Motor neuron (in vitro differentiated cells): ENCODE results near the gene ANGPTL5. TPM values are rescaled to one million over a fixed set of nuclear protein-coding genes. Genes with fewer than 3 reads are reported as not detected.
"Not testable (repeated sequence)": the region's sequence is repeated elsewhere in the genome, so short reads cannot be mapped to it uniquely, and the experiment has no call there.

Experiments
- ATAC-seq, 8 experiments: fragments of 200-7000 bp; cut with Tn5 transposase; replicated peaks in 6 of 8; 2 replicates each; pipeline ENCODE4 v1.8.0; 2021; ENCODE audit warnings: mild to moderate bottlenecking in 8 of 8, moderate library complexity in 8 of 8
- H3K27ac ChIP-seq, 2 donors: fragments of 250-450 bp; sonication (Bioruptor Pico); 2 replicates each; pipeline ENCODE4 v1.9.0; 2021; ENCODE audit warnings: antibody characterized with exemption in 2 of 2, mild to moderate bottlenecking in 2 of 2, moderate library complexity in 1 of 2
- H3K4me1 ChIP-seq, 2 donors: fragments of 250-450 bp; sonication (Bioruptor Pico); replicated peaks in 1 of 2; 2 replicates each; pipeline ENCODE4 v1.6.1; 2021; ENCODE audit warnings: antibody characterized with exemption in 2 of 2, mild to moderate bottlenecking in 2 of 2, moderate library complexity in 1 of 2
- H3K4me3 ChIP-seq, 5 donors: fragments of 250-450 bp; sonication (Bioruptor Pico); 2 replicates each; pipeline ENCODE4 v1.9.0; 2021; ENCODE audit warnings: antibody characterized with exemption in 5 of 5, mild to moderate bottlenecking in 5 of 5, moderate library complexity in 4 of 5
- WGBS, 10 experiments: fragments of 450-650 bp; shearing (Covaris generic); methylation state at CpG; one replicate each; pipeline ENCODE4 v1.0.0; 2022; 5-methylcytosine and 5-hydroxymethylcytosine counted together
- in situ Hi-C, 9 experiments: fragments of 400-800 bp; cut with MboI; loops; one replicate each; pipeline ENCODE4 v1.15.0; 2021; ENCODE audit warnings: low sequenced_read_pairs in 9 of 9, low pct_unique_long_range_greater_than_20kb in 2 of 9; ENCODE audit not compliant: unreplicated experiment in 9 of 9
- total RNA-seq, 8 experiments: library from RNA; unstranded; fragments of 300-600 nt; gene quantifications; 2 replicates each; pipeline versions ENCODE4 v1.2.3 to v1.2.4, GENCODE V29; 2022

Gene ANGPTL5
- total RNA-seq, 8 experiments from 2014 or later = 0.10 to 1.7 TPM; not detected in 6

- in situ Hi-C loops = loop anchor here in 2 of 9 experiments (25.0 kb wide), 1 partner anchor 140 kb away; no protein-coding TSS in a partner anchor
- Histone ChIP-seq H3K4me1 (no peaks in the 10 kb centered on the region), H3K4me3 (no peak overlapping the region), H3K27ac (no peak overlapping the region)
- 27 to 100% (median 93%) methylated on average over 1 to 6 of the region's 6 CpGs for WGBS, 10 experiments
- ATAC-seq = peak in 3 of 8 experiments; percentile 91 to 95 (median 91)
These were observed 44.0 kb downstream of the ANGPTL5 start for GRCh38 chr11:101872171-101872882.

DNA sequence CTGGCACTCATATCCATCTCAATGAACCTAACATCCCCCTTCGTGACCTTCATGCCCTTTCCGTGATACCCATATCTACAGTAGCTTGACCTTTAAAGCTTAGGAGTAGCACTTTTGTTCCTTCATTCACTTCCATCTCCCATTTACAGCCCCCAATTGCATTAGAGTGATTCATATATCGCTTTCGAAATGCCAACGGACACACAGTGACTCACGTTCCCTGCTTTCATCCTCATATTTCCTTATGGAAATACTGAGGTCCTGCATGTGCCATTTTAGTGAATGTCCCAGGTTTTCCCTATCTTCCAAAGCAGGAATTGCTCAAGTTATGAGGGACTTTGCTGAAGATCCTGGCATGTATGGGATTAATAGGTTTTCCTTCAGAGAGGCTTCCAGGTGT, 45.8 kb downstream of the ANGPTL5 start:
- peak in 1 of 8 experiments; percentile 6 for ATAC-seq
- Histone ChIP-seq H3K4me1 (no peaks in the 10 kb centered on the region), H3K4me3 (no peak overlapping the region), H3K27ac (no peak overlapping the region)
- in situ Hi-C loops = loop anchor here in 2 of 9 experiments (25.0 kb wide), 1 partner anchor 142 kb away; no protein-coding TSS in a partner anchor
- 28 to 100% (median 88%) methylated on average over 1 to 6 of the region's 6 CpGs for WGBS, 10 experiments

GRCh38 chr11:101867951-101868350, 48.4 kb downstream of the ANGPTL5 start:
- 47 to 93% (median 63%) methylated on average over 1 to 2 of the region's 2 CpGs; no CpG with 5 or more reads in 3 of the 10 experiments for WGBS, 10 experiments
- no peak overlapping the region for H3K4me3 ChIP-seq
- H3K4me1 ChIP-seq = no peaks in the 10 kb centered on the region
- H3K27ac ChIP-seq = no peak overlapping the region
- no peak for ATAC-seq
- in situ Hi-C loops = loop anchor here in 4 of 9 experiments (10.0 to 25.0 kb wide), 2 partner anchors 137 to 144 kb away; no protein-coding TSS in a partner anchor

DNA sequence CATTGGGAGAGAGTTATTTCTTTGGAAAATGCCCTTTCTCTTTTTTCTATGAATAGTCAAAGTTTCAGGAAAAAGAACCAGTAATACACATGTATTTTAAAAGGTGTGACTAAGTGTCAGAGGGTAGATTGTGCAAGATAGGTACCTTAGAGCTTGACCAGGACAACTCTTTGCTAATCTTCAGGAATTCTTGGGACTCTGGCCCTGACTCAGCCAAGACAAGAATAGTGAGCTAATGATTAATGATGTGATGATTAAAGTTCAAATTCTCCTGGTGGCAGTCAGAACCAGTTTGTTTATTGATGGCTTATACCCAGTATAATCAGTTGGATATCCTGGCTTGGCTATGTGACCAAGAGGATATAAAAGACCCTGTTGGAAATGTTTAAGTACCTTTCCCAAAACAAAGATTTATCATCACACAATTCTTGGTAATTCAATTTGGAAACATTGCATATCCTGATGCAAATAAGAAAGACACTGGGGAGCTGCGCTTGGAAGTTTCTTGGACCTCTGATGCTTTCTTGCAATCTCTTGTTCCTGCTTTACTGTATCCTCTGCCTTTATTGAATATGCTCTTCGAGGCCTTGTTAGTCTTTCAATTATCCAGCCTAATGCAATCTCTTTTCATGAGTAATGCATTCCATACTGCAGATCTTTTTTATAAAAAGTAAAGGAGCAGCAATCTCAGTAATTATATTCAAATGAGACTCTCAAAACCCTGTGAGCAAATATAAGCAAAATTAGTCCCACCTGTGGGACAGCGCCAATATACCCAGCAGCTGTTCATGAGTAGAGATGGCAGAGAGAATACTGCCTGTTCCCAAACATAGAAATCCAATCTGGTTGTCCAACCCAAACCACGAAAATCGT, 49.5 kb downstream of the ANGPTL5 start:
- Histone ChIP-seq H3K4me3 (no peak overlapping the region), H3K27ac (no peak overlapping the region), H3K4me1 (peaks cover 0 to 3% of the 10 kb centered on the region in 2 donors)
- no peak for ATAC-seq
- in situ Hi-C loops = loop anchor here in 4 of 9 experiments (10.0 to 25.0 kb wide), 2 partner anchors 138 to 145 kb away; no protein-coding TSS in a partner anchor
- WGBS, 10 experiments = 37 to 96% (median 78%) methylated on average over 2 to 5 of the region's 5 CpGs; no CpG with 5 or more reads in 1 of the 10 experiments

DNA sequence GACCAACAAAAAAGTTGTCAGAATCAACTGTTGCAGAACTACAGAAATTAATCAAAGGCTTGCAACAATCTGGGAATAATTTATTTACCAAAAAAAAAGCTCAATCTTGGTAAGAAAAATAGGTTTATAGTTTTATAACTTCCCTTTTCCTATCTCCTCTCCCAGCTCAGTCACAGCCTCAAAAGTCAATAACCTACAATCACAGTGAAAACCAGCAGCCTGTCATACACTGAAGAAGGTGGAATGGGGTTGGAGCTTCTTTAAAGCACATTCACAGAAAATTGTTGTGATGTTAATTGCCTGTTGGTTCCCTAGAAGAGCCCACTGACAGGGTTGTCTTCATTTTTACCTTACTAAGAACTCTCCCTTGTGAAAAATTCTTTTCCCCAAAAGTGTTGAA, 52.2 kb downstream of the ANGPTL5 start:
- no peak overlapping the region for H3K27ac ChIP-seq
- no peak for ATAC-seq
- peaks cover 0 to 3% of the 10 kb centered on the region in 2 donors for H3K4me1 ChIP-seq
- H3K4me3 ChIP-seq = no peak overlapping the region
- in situ Hi-C loops = loop anchor here in 4 of 9 experiments (10.0 to 25.0 kb wide), 2 partner anchors 141 to 148 kb away; no protein-coding TSS in a partner anchor

- in situ Hi-C loops = loop anchor here in 4 of 9 experiments (10.0 to 25.0 kb wide), 2 partner anchors 141 to 149 kb away; no protein-coding TSS in a partner anchor
- no peak for ATAC-seq
These were observed 53.0 kb downstream of the ANGPTL5 start for GRCh38 chr11:101863361-101863760.

DNA sequence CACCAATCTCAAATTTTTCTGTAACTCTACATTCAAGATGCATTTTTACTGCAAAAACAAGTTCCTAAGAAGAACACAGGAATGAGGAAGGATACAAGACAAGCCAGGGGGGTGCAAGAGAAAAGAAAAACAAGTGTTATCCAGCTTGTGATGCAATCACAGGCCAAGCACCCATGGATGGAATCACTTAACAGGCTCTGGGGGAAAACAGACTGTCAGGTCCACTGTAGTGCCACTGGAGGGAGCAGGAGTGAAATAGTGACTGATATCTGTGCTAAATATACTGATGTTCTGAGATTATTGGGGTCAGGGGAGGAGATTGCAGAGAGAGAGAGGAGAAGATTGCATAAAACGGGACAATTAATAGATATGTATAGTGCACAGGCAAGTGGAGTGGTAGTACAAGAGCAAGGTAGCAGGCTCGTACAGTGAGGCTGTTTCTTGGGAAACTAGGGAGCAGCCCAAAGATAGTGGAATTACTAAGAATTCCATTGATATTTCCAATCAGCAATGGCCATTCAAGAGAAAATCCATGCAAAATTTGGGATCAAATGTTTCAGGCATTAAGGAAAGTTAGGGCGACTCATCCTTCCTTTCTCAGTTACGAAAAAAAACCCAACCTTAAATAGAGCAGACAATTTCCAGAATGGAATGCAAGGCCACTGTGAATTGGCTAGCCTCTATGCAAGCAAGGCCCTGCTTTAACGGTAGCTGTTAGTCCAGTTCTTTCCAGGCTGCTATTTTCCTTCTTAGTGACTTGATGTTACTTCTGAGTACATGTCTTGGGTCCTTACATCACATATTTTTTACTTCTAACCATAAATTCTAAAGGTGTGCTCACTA, 53.7 kb downstream of the ANGPTL5 start:
- WGBS, 10 experiments = 0 to 87% (median 46%) methylated on average over 1 to 5 of the region's 5 CpGs; no CpG with 5 or more reads in 4 of the 10 experiments
- in situ Hi-C loops = loop anchor here in 4 of 9 experiments (10.0 to 25.0 kb wide), 2 partner anchors 142 to 150 kb away; no protein-coding TSS in a partner anchor

More at GRCh38 chr11:101863361-101863760, 53.0 kb downstream of the ANGPTL5 start:
- Histone ChIP-seq H3K27ac (no peak overlapping the region), H3K4me3 (no peak overlapping the region), H3K4me1 (peaks cover 0 to 3% of the 10 kb centered on the region in 2 donors)

GRCh38 chr11:101860696-101861427, 55.5 kb downstream of the ANGPTL5 start:
- ATAC-seq = peak in 5 of 8 experiments; percentile 27 to 92 (median 75)
- no peak overlapping the region for H3K4me3 ChIP-seq
- WGBS, 10 experiments = 0 to 55% (median 42%) methylated on average over 3 to 9 of the region's 9 CpGs; no CpG with 5 or more reads in 1 of the 10 experiments
- H3K27ac ChIP-seq = no peak overlapping the region
- peaks cover 0 to 3% of the 10 kb centered on the region in 2 donors for H3K4me1 ChIP-seq
- in situ Hi-C loops = loop anchor here in 4 of 9 experiments (10.0 to 25.0 kb wide), 2 partner anchors 144 to 151 kb away; no protein-coding TSS in a partner anchor

More for the DNA sequence above, 53.7 kb downstream of the ANGPTL5 start:
- Histone ChIP-seq H3K4me1 (peaks cover 0 to 3% of the 10 kb centered on the region in 2 donors), H3K27ac (no peak overlapping the region), H3K4me3 (no peak overlapping the region)
- peak in 5 of 8 experiments; percentile 55 to 90 (median 85) for ATAC-seq

GRCh38 chr11:101852260-101852659, 64.1 kb downstream of the ANGPTL5 start:
- in situ Hi-C loops = loop anchor here in 2 of 9 experiments (25.0 kb wide), 1 partner anchor 160 kb away; no protein-coding TSS in a partner anchor
- H3K27ac ChIP-seq, ATAC-seq, H3K4me1 ChIP-seq, H3K4me3 ChIP-seq: not testable (repeated sequence)
- whole genome bisulfite sequencing, 10 experiments = 84 to 100% methylated on average over 2 to 5 of the region's 11 CpGs; no CpG with 5 or more reads in 8 of the 10 experiments

- Histone ChIP-seq H3K4me1 (no peaks in the 10 kb centered on the region), H3K4me3 (no peak overlapping the region), H3K27ac (no peak overlapping the region)
- 0 to 58% (median 20%) methylated on average over 2 of the region's 2 CpGs; no CpG with 5 or more reads in 1 of the 10 experiments for WGBS, 10 experiments
- in situ Hi-C loops = loop anchor here in 4 of 9 experiments (10.0 to 25.0 kb wide), 4 partner anchors 261 to 393 kb away; partner anchors contain the start of gene TRPC6 (in 1 of the 4)
- ATAC-seq = no peak
These were observed 68.1 kb downstream of the ANGPTL5 start for GRCh38 chr11:101848262-101848661.

DNA sequence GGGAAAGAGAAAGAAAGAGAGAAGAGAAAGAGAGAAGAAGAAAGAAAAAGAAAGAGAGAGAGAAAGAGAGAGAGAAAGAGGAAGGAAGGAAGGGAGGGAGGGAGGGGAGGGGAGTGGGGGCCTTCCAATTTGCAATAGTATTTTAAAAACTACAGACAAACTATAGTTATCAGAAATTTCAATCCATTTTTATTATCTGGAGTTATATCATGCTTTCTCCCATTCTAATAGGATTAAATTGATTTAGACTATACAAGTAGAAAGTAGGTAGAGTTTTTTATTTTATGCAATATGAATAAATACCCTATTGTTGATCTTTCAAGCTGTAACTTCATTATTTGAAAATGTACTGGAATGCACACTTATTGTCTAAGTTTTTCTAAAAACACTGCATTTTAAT, 71.7 kb downstream of the ANGPTL5 start:
- in situ Hi-C loops = loop anchor here in 4 of 9 experiments (10.0 to 25.0 kb wide), 4 partner anchors 257 to 390 kb away; partner anchors contain the start of gene TRPC6 (in 1 of the 4)
- no peak for ATAC-seq
- Histone ChIP-seq H3K4me1 (no peaks in the 10 kb centered on the region), H3K27ac (no peak overlapping the region), H3K4me3 (no peak overlapping the region)
